K562 (cell line): ENCODE measurements around the gene PCDH9. TPM values are rescaled to one million over a fixed set of nuclear protein-coding genes. Genes with fewer than 3 reads are reported as not detected.

ENCODE experiments used
- ATAC-seq: fragments of 200-7000 bp; cut with Tn5 transposase; 3 replicates; pipeline ENCODE4 v1.9.1; 2020; ENCODE audit warnings: moderate library complexity
- BruUV-seq: library from RNA; stranded (reverse); fragments of 400-500 nt; replicated peaks from 2 replicates; lab custom pipeline; 2021; lab: Mats Ljungman, UMichigan
- CTCF ChIA-PET: fragments of 300-600 bp; formaldehyde crosslinking; extraction: SDS; loops from one replicate; lab custom pipeline; 2021; ENCODE audit warnings: low intra/inter-chr PET ratio; lab: Yijun Ruan, JAX
- POLR2A ChIA-PET: fragments of 300-600, 350-650 bp; sonication (Branson Sonifier 250); formaldehyde crosslinking; extraction: SDS; loops from one replicate; lab custom pipeline; 2021; ENCODE audit warnings: antibody characterized with exemption, inconsistent platforms; lab: Yijun Ruan, JAX
- DNase-seq, 4 experiments: peaks; one replicate each; pipeline versions ENCODE4 v3.0.0 to v3.0.0-alpha.2; 2011 to 2018; ENCODE audit warnings: low spot score in 3 of 4, mixed read lengths in 3 of 4; ENCODE audit errors: extremely low read depth in 1 of 4
- FAIRE-seq: peaks from 2 replicates; lab custom pipeline; 2011; peaks lifted over from hg19 to GRCh38; lab: Jason Lieb, UNC
- H2AFZ ChIP-seq: 2 replicates; pipeline ENCODE4 v1.6.0; 2011; ENCODE audit warnings: low read depth, low read length, control low read depth, inconsistent platforms
- H3K27ac ChIP-seq: fragments of 200-600 bp; 3 replicates; pipeline ENCODE4 v1.8.0; 2011; ENCODE audit warnings: low read depth, mild to moderate bottlenecking, control low read depth, inconsistent platforms, low read length, moderate library complexity, mixed read lengths; ENCODE audit errors: extremely low read depth
- H3K27me3 ChIP-seq, 2 experiments: fragments of 300-600 bp in 1 of 2; 2 replicates in 1 of 2; 3 replicates in 1 of 2; pipeline versions ENCODE4 v1.6.0 to v1.8.0; 2011; ENCODE audit warnings: inconsistent platforms in 2 of 2, low read length in 2 of 2, mild to moderate bottlenecking in 1 of 2, mixed read lengths in 1 of 2, moderate library complexity in 1 of 2; ENCODE audit not compliant: control insufficient read depth in 2 of 2, insufficient read depth in 2 of 2
- H3K36me3 ChIP-seq: fragments of 300-600 bp; 3 replicates; pipeline ENCODE4 v1.8.0; 2011; ENCODE audit warnings: mild to moderate bottlenecking, low read length, inconsistent platforms; ENCODE audit not compliant: control insufficient read depth, insufficient read depth
- H3K4me1 ChIP-seq, 2 experiments: fragments of 200-600 bp in 1 of 2; replicated peaks in 1 of 2; 2 replicates in 1 of 2; 3 replicates in 1 of 2; pipeline versions ENCODE4 v1.5.1 to v1.8.0; 2011; ENCODE audit warnings: inconsistent platforms in 2 of 2, low read length in 2 of 2, mild to moderate bottlenecking in 1 of 2, mixed read lengths in 1 of 2, moderate library complexity in 1 of 2; ENCODE audit not compliant: control insufficient read depth in 2 of 2, insufficient read depth in 2 of 2
- H3K4me2 ChIP-seq: 2 replicates; pipeline ENCODE4 v1.6.1; 2011; ENCODE audit warnings: low read length, control low read depth, inconsistent platforms, mixed read lengths; ENCODE audit not compliant: insufficient read depth
- H3K4me3 ChIP-seq: fragments of 200-600 bp; sonication (generic), shearing (Covaris generic); 2 replicates; pipeline ENCODE4 v1.5.1; 2016; ENCODE audit warnings: control low read depth, inconsistent platforms
- H3K79me2 ChIP-seq: fragments of 200-600 bp; 3 replicates; pipeline ENCODE4 v1.8.0; 2011; ENCODE audit warnings: low read length, inconsistent platforms; ENCODE audit not compliant: control insufficient read depth, insufficient read depth
- H3K9ac ChIP-seq, 2 experiments: 2 replicates each; pipeline versions ENCODE4 v1.6.0 to v1.6.1; 2011; ENCODE audit warnings: low read depth in 2 of 2, low read length in 2 of 2, control low read depth in 1 of 2, inconsistent platforms in 1 of 2, mild to moderate bottlenecking in 1 of 2, mixed read lengths in 1 of 2; ENCODE audit not compliant: insufficient read depth in 1 of 2
- H3K9me1 ChIP-seq: one replicate; pipeline ENCODE4 v1.6.0; 2011; ENCODE audit warnings: inconsistent platforms, mild to moderate bottlenecking, low read length, moderate library complexity; ENCODE audit not compliant: control insufficient read depth, insufficient read depth
- H3K9me3 ChIP-seq: replicated peaks from 2 replicates; pipeline ENCODE4 v1.5.1; 2011; ENCODE audit warnings: low read depth, low read length, inconsistent platforms; ENCODE audit not compliant: control insufficient read depth, insufficient read depth
- H4K20me1 ChIP-seq: replicated peaks from 2 replicates; pipeline ENCODE4 v1.6.1; 2011; ENCODE audit warnings: low read length, inconsistent platforms, mixed read lengths; ENCODE audit not compliant: control insufficient read depth, insufficient read depth
- ARID1B ChIP-seq: fragments of 450-650 bp; IDR thresholded peaks from 2 replicates; pipeline ENCODE4 v1.6.1; 2016; ENCODE audit warnings: antibody characterized with exemption, mild to moderate bottlenecking, inconsistent platforms
- ETV6 ChIP-seq, 3 experiments: fragments of 150-350 bp in 1 of 3; sonication (generic) in 1 of 3; formaldehyde crosslinking in 1 of 3; IDR thresholded peaks; 2 replicates each; pipeline versions ENCODE4 v1.6.1 to v1.8.0; 2014 to 2022; ENCODE audit warnings: borderline replicate concordance in 2 of 3, low read depth in 2 of 3, antibody characterized with exemption in 1 of 3, low read length in 1 of 3, mild to moderate bottlenecking in 1 of 3, missing genetic modification reagents in 1 of 3
- LCOR ChIP-seq: sonication (generic); formaldehyde crosslinking; IDR thresholded peaks from 2 replicates; pipeline ENCODE4 v1.8.0; 2022; ENCODE audit warnings: mild to moderate bottlenecking, missing genetic modification reagents
- NR1H2 ChIP-seq: sonication (generic); formaldehyde crosslinking; IDR thresholded peaks from 2 replicates; pipeline ENCODE4 v1.4.0; 2020; ENCODE audit warnings: mild to moderate bottlenecking, missing genetic modification reagents
- PTBP1 ChIP-seq: fragments of 200-400 bp; formaldehyde crosslinking; IDR thresholded peaks from 2 replicates; pipeline ENCODE4 v1.6.1; 2017; ENCODE audit warnings: low read depth, low read length
- SRSF9 ChIP-seq: fragments of 200-400 bp; formaldehyde crosslinking; IDR thresholded peaks from 2 replicates; pipeline ENCODE4 v1.6.1; 2017; ENCODE audit warnings: low read depth, low read length, borderline replicate concordance
- TOE1 ChIP-seq, 2 experiments: fragments of 450-650 bp in 1 of 2; sonication (generic) in 1 of 2; formaldehyde crosslinking in 1 of 2; IDR thresholded peaks; 2 replicates each; pipeline versions ENCODE4 v1.7.1 to v1.8.0; 2016 to 2022; ENCODE audit warnings: borderline replicate concordance in 2 of 2, mild to moderate bottlenecking in 2 of 2, antibody characterized with exemption in 1 of 2, inconsistent platforms in 1 of 2, low read depth in 1 of 2, missing genetic modification reagents in 1 of 2, moderate library complexity in 1 of 2
- ZNF253 ChIP-seq: fragments of 250-450 bp; sonication (Bioruptor Pico); conservative IDR thresholded peaks from 2 replicates; pipeline ENCODE4 v1.6.1; 2021; ENCODE audit warnings: mild to moderate bottlenecking
- ZNF445 ChIP-seq: fragments of 250-450 bp; sonication (Bioruptor Pico); IDR thresholded peaks from 2 replicates; pipeline ENCODE4 v1.4.0; 2020; ENCODE audit warnings: low read depth, mild to moderate bottlenecking, moderate library complexity
- ZNF77 ChIP-seq: fragments of 250-450 bp; sonication (Bioruptor Pico); IDR thresholded peaks from 2 replicates; pipeline ENCODE4 v1.5.0; 2020
- WGBS: fragments of 100-300 bp; shearing (Covaris generic); methylation state at CpG from one replicate; pipeline ENCODE4 v1.1.6; 2016; ENCODE audit warnings: low coverage, mixed read lengths; ENCODE audit not compliant: insufficient coverage; ENCODE audit errors: missing lambda C conversion rate; 5-methylcytosine and 5-hydroxymethylcytosine counted together
- in situ Hi-C: fragments of 300-500 bp; cut with MboI; formaldehyde crosslinking; loops from 4 replicates; pipeline ENCODE4 v1.15.0; 2018; ENCODE audit warnings: inconsistent platforms, mixed read lengths
- intact Hi-C: fragments of 100-400 bp; cut with micrococcal nuclease; formaldehyde crosslinking; loops from 2 replicates; pipeline ENCODE4 v1.14.2; 2022
- polyA plus RNA-seq, 8 experiments: library from polyadenylated mRNA; depleted of rRNA in 4 of 8; stranded (reverse) in 5 of 8; unstranded in 3 of 8; fragments of >200 nt; fragmentation: Nextera tagmentation in 2 of 8; fragmentation: Illumina TruSeq in 1 of 8; extraction: Ambion mirVana in 2 of 8; extraction: Trizol in 1 of 8; gene quantifications; 2 replicates each; pipeline versions ENCODE4 v1.2.1 to v1.2.3, GENCODE V29; 2011 to 2014; ENCODE audit warnings: inconsistent platforms in 1 of 8, missing spikeins in 1 of 8
- total RNA-seq, 7 experiments: library from RNA; depleted of rRNA in 6 of 7; stranded (reverse); fragments of >200 nt in 6 of 7; fragmentation: Illumina TruSeq in 2 of 7; extraction: Trizol in 2 of 7; gene quantifications; 2 replicates each; pipeline versions ENCODE4 v1.2.1 to v1.2.3, GENCODE V29; 2011 to 2021; ENCODE audit warnings: low replicate concordance in 1 of 7
- TF ChIP-seq, protein P1 (sequence below): fragments of 200-800 bp; sonication (Bioruptor generic); IDR thresholded peaks from 2 replicates; pipeline ENCODE4 v1.6.1; 2017; ENCODE audit warnings: missing genetic modification characterization, missing compliant biosample characterization
- TF ChIP-seq, protein P2 (sequence below), 2 experiments: fragments of 450-650 bp; IDR thresholded peaks; 2 replicates each; pipeline ENCODE4 v1.6.1; 2018; ENCODE audit warnings: mild to moderate bottlenecking in 2 of 2, low read depth in 1 of 2; ENCODE audit not compliant: partially characterized antibody in 2 of 2
- TF ChIP-seq, protein P3 (sequence below): sonication (generic); formaldehyde crosslinking; IDR thresholded peaks from 2 replicates; pipeline ENCODE4 v1.8.1; 2023; ENCODE audit warnings: mild to moderate bottlenecking, missing genetic modification reagents

The PCDH9 gene
- total and polyA plus RNA-seq, 9 of the 15 experiments (the other 6 are each of a cell fraction or from before 2014, with no cell fraction given): 1.1 to 6.7 (median 4.9) TPM

DNA sequence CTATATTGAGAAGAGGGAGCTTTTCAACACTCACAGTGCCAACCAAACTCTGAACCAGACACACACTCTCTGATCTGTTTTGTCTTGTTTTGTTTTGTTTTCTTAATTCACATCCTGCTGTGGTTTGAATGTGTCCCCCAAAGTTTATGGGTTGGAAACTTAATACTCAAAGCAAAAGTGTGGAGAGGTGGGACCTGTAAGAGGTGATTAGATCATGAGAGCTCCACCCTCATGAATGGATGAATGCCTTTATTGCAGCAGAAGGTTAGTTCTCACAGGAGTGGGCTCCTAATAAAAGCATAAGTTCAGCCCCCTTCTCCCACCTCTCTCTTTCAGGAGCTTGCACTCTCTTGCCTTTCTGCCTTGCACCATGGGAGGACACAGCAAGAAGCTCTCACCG is 957.1 kb downstream of the PCDH9 start:
- no peaks in the 10 kb centered on the region for H4K20me1 ChIP-seq
- in situ Hi-C loops: no loop called here
- no peaks in the 10 kb centered on the region for H3K79me2 ChIP-seq
- no peak overlapping the region for H2AFZ ChIP-seq
- no TSS peak for BruUV-seq
- H3K27ac ChIP-seq: no peak overlapping the region
- ChIA-PET CTCF (no interaction called here), POLR2A (no interaction called here)
- no peak for DNase-seq
- no peak for ATAC-seq
- no peak overlapping the region for H3K4me3 ChIP-seq
- TF ChIP-seq, protein P1, sequence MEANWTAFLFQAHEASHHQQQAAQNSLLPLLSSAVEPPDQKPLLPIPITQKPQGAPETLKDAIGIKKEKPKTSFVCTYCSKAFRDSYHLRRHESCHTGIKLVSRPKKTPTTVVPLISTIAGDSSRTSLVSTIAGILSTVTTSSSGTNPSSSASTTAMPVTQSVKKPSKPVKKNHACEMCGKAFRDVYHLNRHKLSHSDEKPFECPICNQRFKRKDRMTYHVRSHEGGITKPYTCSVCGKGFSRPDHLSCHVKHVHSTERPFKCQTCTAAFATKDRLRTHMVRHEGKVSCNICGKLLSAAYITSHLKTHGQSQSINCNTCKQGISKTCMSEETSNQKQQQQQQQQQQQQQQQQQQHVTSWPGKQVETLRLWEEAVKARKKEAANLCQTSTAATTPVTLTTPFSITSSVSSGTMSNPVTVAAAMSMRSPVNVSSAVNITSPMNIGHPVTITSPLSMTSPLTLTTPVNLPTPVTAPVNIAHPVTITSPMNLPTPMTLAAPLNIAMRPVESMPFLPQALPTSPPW (CRISPR knock-in tag): no peak
- TF ChIP-seq ETV6 (IDR thresholded peaks at IDR 0.05; ENCODE audit: borderline replicate concordance in 1 of 2, low read depth in 2 of 2, low read length in 1 of 2) (no peak), ETV6 (CRISPR knock-in tag; IDR thresholded peaks at IDR 0.05; ENCODE audit: borderline replicate concordance) (no peak), PTBP1 (no peak), ARID1B (no peak), LCOR (no peak), SRSF9 (no peak), ZNF253 (no peak), ZNF445 (CRISPR knock-in tag) (no peak), ZNF77 (CRISPR knock-in tag) (no peak), TOE1 (IDR thresholded peaks at IDR 0.05; ENCODE audit: borderline replicate concordance) (no peak), TOE1 (CRISPR knock-in tag; IDR thresholded peaks at IDR 0.05; ENCODE audit: borderline replicate concordance, low read depth) (no peak), NR1H2 (CRISPR knock-in tag) (no peak)
- TF ChIP-seq, protein P2, sequence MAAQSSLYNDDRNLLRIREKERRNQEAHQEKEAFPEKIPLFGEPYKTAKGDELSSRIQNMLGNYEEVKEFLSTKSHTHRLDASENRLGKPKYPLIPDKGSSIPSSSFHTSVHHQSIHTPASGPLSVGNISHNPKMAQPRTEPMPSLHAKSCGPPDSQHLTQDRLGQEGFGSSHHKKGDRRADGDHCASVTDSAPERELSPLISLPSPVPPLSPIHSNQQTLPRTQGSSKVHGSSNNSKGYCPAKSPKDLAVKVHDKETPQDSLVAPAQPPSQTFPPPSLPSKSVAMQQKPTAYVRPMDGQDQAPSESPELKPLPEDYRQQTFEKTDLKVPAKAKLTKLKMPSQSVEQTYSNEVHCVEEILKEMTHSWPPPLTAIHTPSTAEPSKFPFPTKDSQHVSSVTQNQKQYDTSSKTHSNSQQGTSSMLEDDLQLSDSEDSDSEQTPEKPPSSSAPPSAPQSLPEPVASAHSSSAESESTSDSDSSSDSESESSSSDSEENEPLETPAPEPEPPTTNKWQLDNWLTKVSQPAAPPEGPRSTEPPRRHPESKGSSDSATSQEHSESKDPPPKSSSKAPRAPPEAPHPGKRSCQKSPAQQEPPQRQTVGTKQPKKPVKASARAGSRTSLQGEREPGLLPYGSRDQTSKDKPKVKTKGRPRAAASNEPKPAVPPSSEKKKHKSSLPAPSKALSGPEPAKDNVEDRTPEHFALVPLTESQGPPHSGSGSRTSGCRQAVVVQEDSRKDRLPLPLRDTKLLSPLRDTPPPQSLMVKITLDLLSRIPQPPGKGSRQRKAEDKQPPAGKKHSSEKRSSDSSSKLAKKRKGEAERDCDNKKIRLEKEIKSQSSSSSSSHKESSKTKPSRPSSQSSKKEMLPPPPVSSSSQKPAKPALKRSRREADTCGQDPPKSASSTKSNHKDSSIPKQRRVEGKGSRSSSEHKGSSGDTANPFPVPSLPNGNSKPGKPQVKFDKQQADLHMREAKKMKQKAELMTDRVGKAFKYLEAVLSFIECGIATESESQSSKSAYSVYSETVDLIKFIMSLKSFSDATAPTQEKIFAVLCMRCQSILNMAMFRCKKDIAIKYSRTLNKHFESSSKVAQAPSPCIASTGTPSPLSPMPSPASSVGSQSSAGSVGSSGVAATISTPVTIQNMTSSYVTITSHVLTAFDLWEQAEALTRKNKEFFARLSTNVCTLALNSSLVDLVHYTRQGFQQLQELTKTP (IDR thresholded peaks at IDR 0.05; ENCODE audit: low read depth in 1 of 2, partially characterized antibody in 2 of 2): no peak
- TF ChIP-seq, protein P3, sequence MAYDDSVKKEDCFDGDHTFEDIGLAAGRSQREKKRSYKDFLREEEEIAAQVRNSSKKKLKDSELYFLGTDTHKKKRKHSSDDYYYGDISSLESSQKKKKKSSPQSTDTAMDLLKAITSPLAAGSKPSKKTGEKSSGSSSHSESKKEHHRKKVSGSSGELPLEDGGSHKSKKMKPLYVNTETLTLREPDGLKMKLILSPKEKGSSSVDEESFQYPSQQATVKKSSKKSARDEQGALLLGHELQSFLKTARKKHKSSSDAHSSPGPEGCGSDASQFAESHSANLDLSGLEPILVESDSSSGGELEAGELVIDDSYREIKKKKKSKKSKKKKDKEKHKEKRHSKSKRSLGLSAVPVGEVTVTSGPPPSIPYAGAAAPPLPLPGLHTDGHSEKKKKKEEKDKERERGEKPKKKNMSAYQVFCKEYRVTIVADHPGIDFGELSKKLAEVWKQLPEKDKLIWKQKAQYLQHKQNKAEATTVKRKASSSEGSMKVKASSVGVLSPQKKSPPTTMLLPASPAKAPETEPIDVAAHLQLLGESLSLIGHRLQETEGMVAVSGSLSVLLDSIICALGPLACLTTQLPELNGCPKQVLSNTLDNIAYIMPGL (CRISPR knock-in tag): no peak
- FAIRE-seq: no peak
- H3K4me2 ChIP-seq: no peak overlapping the region
- no peaks in the 10 kb centered on the region for H3K4me1 ChIP-seq
- 0% methylated on average over 1 of the region's 1 CpG for whole genome bisulfite sequencing
- intact Hi-C loops: no loop called here
- no peaks in the 10 kb centered on the region for H3K9me1 ChIP-seq
- no peak overlapping the region for H3K9ac ChIP-seq
- H3K9me3 ChIP-seq: no peaks in the 10 kb centered on the region
- H3K27me3 ChIP-seq: no peaks in the 10 kb centered on the region
- no peaks in the 10 kb centered on the region for H3K36me3 ChIP-seq
